NCI-H460 (cell line): ENCODE data around the gene KRT17. TPM values are rescaled to one million over a fixed set of nuclear protein-coding genes. Genes with fewer than 3 reads are reported as not detected.
"Not testable (repeated sequence)": the region's sequence is repeated elsewhere in the genome, so short reads cannot be mapped to it uniquely, and the experiment has no call there.

Source experiments
- DNase-seq: peaks from one replicate; pipeline ENCODE4 v3.0.0-alpha.2; 2016; ENCODE audit warnings: low read depth; ENCODE audit errors: extremely low read depth
- total RNA-seq: library from RNA; depleted of rRNA; stranded (reverse); fragments of >200 nt; shearing (Covaris generic); gene quantifications from 2 replicates; pipeline ENCODE4 v1.2.3, GENCODE V29; 2014

Gene KRT17
- total RNA-seq, 1 experiment from 2014 or later, result 0.42 TPM

- no peak for DNase-seq
Observed at GRCh38 chr17:41654678-41655607, 30.6 kb upstream of the KRT17 start.

- DNase-seq, result no peak
Observed at GRCh38 chr17:41653892-41654677, 29.7 kb upstream of the KRT17 start.

- no peak for DNase-seq
Observed at GRCh38 chr17:41653421-41653820, 29.0 kb upstream of the KRT17 start.

GRCh38 chr17:41652461-41652970 is 28.1 kb upstream of the KRT17 start:
- DNase-seq, result no peak

- DNase-seq, result no peak
Observed at GRCh38 chr17:41651625-41652460, 27.5 kb upstream of the KRT17 start.

- DNase-seq, result no peak
Observed at GRCh38 chr17:41650794-41651624, 26.6 kb upstream of the KRT17 start.

GRCh38 chr17:41649923-41650519 is 25.6 kb upstream of the KRT17 start:
- no peak for DNase-seq

- DNase-seq, result peak; percentile 83
Observed at GRCh38 chr17:41648411-41649195, 24.2 kb upstream of the KRT17 start.

GRCh38 chr17:41647940-41648410 is 23.6 kb upstream of the KRT17 start:
- DNase-seq, result peak; percentile 80

- DNase-seq, result no peak
Observed at GRCh38 chr17:41647038-41647813, 22.9 kb upstream of the KRT17 start.

- no peak for DNase-seq
Observed at GRCh38 chr17:41642252-41643156, 18.1 kb upstream of the KRT17 start.

GRCh38 chr17:41640596-41640995 is 16.2 kb upstream of the KRT17 start:
- DNase-seq, result not testable (repeated sequence)

- DNase-seq, result no peak
Observed at GRCh38 chr17:41639492-41640473, 15.4 kb upstream of the KRT17 start.

- no peak for DNase-seq
Observed at GRCh38 chr17:41638941-41639340, 14.6 kb upstream of the KRT17 start.

- no peak for DNase-seq
Observed at GRCh38 chr17:41638194-41638593, 13.8 kb upstream of the KRT17 start.
